Testis (tissue), 3 donors: ENCODE results near the gene MSLN. TPM values are rescaled to one million over a fixed set of nuclear protein-coding genes. Genes with fewer than 3 reads are reported as not detected.

Experiments used
- DNase-seq: peaks from one replicate; pipeline ENCODE4 v3.0.0-alpha.2; 2019
- H3K27ac ChIP-seq, 2 donors: fragments of 200-600 bp; sonication (generic); one replicate each; pipeline ENCODE4 v1.5.1; 2019
- H3K27me3 ChIP-seq: fragments of 200-600 bp; sonication (generic); one replicate; pipeline ENCODE4 v1.5.1; 2019
- H3K36me3 ChIP-seq: fragments of 200-600 bp; sonication (generic); one replicate; pipeline ENCODE4 v1.5.1; 2017; ENCODE audit warnings: low read depth; ENCODE audit errors: missing control alignments
- H3K4me1 ChIP-seq: fragments of 200-600 bp; sonication (generic); one replicate; pipeline ENCODE4 v1.5.1; 2019
- H3K4me3 ChIP-seq, 2 donors: fragments of 200-600 bp; sonication (generic); one replicate each; pipeline ENCODE4 v1.5.1; 2017 to 2019
- H3K9me3 ChIP-seq: fragments of 200-600 bp; sonication (generic); one replicate; pipeline ENCODE4 v1.5.1; 2017
- POLR2A ChIP-seq: fragments of 450-650 bp; IDR thresholded peaks from one replicate; pipeline ENCODE4 v1.6.1; 2017; ENCODE audit warnings: antibody characterized with exemption, mild to moderate bottlenecking, moderate library complexity
- WGBS, 2 donors: methylation state at CpG; one replicate each; pipeline ENCODE4 v1.1.5; 2018; 5-methylcytosine and 5-hydroxymethylcytosine counted together
- intact Hi-C: fragments of 100-400 bp; cut with DNase I; formaldehyde crosslinking; loops from one replicate; pipeline ENCODE4 v1.15.1; 2023; ENCODE audit warnings: low total_unique reads
- polyA plus RNA-seq: library from polyadenylated mRNA; stranded (reverse); fragments of 350-450 nt; fragmentation: Illumina TruSeq; extraction: RNeasy Lipid Tissue Mini Kit (QIAGEN cat#74804); gene quantifications from one replicate; pipeline ENCODE4 v1.2.3, GENCODE V29; 2014; ENCODE audit warnings: low read depth, low replicate concordance; ENCODE audit not compliant: insufficient read depth
- total RNA-seq, 2 donors: library from RNA; depleted of rRNA; stranded (reverse); fragments of >200 nt; gene quantifications; one replicate each; pipeline ENCODE4 v1.2.3, GENCODE V29; 2016
- TF ChIP-seq, protein P1 (sequence below), 3 experiments: fragments of 450-650 bp in 2 of 3; fragments of 200-600 bp in 1 of 3; sonication (generic) in 1 of 3; IDR thresholded peaks; one replicate each; pipeline ENCODE4 v1.5.1; 2016 to 2019; ENCODE audit warnings: antibody characterized with exemption in 3 of 3, mild to moderate bottlenecking in 2 of 3, moderate library complexity in 1 of 3

Gene MSLN
- total and polyA plus RNA-seq, 3 donors from 2014 or later = 1.5 to 18.5 (median 2.8) TPM

DNA sequence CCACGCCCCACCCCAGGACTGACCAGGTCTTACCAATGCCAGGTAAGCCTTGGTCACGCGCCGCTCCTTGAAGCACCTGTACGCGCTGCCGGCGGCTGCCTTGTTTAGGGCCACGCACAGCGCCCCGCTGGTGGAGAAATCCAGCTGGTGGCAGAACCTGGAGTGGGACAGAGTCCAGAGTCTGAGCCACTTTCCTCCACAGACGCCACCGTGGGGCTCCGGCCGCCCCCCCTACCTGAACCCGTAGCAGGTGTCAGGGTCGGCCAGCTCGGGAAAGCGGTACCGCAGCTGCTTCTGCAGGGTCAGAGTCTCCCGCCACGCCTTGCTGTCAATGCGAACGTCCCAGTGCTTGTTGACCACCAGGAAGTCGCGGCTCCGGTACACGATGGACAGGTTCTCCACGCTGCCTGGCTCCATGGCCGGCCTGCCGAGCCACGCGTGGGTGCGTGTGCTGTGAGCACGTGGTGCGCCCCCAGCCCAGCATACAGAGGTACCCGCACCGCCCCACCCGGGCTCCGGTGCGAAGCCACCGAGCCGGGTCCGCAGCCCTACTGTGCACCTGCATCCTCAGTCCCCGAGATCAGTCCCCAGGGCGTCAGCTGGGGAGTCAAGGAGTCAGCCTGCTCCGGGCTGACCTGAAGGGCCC, 26.9 kb downstream of the MSLN start:
- TF ChIP-seq POLR2A = no peak
- TF ChIP-seq, protein P1, sequence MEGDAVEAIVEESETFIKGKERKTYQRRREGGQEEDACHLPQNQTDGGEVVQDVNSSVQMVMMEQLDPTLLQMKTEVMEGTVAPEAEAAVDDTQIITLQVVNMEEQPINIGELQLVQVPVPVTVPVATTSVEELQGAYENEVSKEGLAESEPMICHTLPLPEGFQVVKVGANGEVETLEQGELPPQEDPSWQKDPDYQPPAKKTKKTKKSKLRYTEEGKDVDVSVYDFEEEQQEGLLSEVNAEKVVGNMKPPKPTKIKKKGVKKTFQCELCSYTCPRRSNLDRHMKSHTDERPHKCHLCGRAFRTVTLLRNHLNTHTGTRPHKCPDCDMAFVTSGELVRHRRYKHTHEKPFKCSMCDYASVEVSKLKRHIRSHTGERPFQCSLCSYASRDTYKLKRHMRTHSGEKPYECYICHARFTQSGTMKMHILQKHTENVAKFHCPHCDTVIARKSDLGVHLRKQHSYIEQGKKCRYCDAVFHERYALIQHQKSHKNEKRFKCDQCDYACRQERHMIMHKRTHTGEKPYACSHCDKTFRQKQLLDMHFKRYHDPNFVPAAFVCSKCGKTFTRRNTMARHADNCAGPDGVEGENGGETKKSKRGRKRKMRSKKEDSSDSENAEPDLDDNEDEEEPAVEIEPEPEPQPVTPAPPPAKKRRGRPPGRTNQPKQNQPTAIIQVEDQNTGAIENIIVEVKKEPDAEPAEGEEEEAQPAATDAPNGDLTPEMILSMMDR (IDR thresholded peaks at IDR 0.05) = no peak
- WGBS, 2 donors = 50 to 60% methylated on average over 6 to 24 of the region's 47 CpGs
- Histone ChIP-seq H3K9me3 (no peaks in the 10 kb centered on the region), H3K27me3 (no peaks in the 10 kb centered on the region), H3K4me3 (peak overlapping the region; percentile 80 to 85), H3K27ac (no peak overlapping the region), H3K4me1 (peaks cover 22% of the 10 kb centered on the region), H3K36me3 (no peaks in the 10 kb centered on the region)
- DNase-seq = no peak
- intact Hi-C loops = no loop called here

DNA sequence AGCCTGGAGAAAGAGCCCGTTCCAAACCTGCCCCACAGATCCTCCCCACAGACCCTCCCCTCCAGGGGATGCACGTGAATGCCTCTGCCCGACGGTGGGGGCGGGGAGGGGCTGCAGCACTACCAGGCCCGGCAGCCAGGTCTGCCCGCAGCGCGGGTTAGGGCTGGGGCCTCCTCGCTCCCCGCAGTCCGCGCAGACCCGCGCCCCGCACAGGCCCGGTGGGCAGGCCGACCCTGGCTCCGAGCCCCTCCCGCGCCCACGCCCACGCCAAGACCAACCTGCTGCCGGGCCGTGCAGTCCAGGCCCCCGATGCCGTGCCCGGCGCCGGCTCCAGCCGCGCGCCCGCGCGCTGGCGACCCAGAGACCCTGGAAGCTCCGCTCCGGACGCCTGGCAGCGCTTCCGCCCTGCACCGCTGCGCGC, 27.5 kb downstream of the MSLN start, which contains the start of gene RPUSD1:
TSS of gene RPUSD1 (minus strand) at position 404 of the 421 bp plus-strand sequence. CDS start 644 bp downstream, outside the sequence.
- intact Hi-C loops = no loop called here
- TF ChIP-seq POLR2A = no peak

DNA sequence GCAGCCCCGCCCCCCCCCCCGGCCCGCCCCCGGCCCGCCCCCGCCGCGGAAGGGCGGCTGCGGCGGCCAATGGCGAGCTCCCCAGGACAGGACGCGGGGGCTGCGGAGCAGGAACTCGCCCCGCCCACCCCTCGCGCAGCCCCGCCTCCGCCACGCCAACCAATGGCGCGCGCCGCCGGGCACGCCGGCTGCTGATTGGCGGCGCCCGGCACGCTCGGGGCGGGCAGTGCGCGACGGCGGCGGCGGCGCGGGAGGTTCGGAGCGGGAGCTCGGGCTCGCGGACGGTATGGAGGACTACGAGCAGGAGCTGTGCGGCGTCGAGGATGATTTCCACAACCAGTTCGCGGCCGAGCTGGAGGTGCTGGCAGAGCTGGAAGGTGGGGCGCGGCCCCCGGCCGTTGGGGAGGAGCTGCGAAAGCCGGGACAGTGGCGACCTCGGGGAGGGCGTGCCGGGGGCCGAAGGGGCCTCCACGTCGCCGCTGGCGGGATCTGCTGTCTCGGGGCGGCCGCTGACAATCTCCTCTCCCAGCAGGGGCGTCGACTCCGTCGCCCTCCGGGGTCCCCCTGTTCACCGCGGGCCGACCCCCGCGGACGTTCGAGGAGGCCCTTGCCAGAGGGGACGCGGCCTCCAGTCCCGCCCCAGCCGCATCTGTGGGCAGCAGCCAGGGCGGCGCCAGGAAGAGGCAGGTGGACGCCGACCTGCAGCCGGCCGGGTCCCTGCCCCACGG, 28.0 kb downstream of the MSLN start, which contains the start of gene CHTF18:
TSS of gene CHTF18 (plus strand) at position 222 of the 728 bp plus-strand sequence. CDS start at position 287, 65 bp downstream.
- intact Hi-C loops = no loop called here
- peak; percentile 93 for DNase-seq
- H3K27me3 ChIP-seq = no peaks in the 10 kb centered on the region
- 2 to 4% methylated on average over 5 to 44 of the region's 97 CpGs for WGBS, 2 donors
- no peaks in the 10 kb centered on the region for H3K9me3 ChIP-seq
- TF ChIP-seq, protein P1 (IDR thresholded peaks at IDR 0.05) = no peak
- TF ChIP-seq POLR2A = no peak
- H3K4me3 ChIP-seq = peak within 1 kb of the TSS; percentile 80 to 85
- H3K4me1 ChIP-seq = peaks cover 21% of the 10 kb centered on the region
- no peak within 1 kb of the TSS for H3K27ac ChIP-seq
- H3K36me3 ChIP-seq = no peaks in the 10 kb centered on the region

More for the DNA sequence above, 27.5 kb downstream of the MSLN start, which contains the start of gene RPUSD1:
- no peaks in the 10 kb centered on the region for H3K9me3 ChIP-seq
- H3K27ac ChIP-seq = no peak within 1 kb of the TSS
- peaks cover 22% of the 10 kb centered on the region for H3K4me1 ChIP-seq
- H3K27me3 ChIP-seq = no peaks in the 10 kb centered on the region
- 0% methylated on average over 19 of the region's 45 CpGs; no CpG with 5 or more reads in 1 of the 2 donors for WGBS, 2 donors
- DNase-seq = no peak
- peak within 1 kb of the TSS; percentile 80 to 85 for H3K4me3 ChIP-seq
- no peaks in the 10 kb centered on the region for H3K36me3 ChIP-seq

DNA sequence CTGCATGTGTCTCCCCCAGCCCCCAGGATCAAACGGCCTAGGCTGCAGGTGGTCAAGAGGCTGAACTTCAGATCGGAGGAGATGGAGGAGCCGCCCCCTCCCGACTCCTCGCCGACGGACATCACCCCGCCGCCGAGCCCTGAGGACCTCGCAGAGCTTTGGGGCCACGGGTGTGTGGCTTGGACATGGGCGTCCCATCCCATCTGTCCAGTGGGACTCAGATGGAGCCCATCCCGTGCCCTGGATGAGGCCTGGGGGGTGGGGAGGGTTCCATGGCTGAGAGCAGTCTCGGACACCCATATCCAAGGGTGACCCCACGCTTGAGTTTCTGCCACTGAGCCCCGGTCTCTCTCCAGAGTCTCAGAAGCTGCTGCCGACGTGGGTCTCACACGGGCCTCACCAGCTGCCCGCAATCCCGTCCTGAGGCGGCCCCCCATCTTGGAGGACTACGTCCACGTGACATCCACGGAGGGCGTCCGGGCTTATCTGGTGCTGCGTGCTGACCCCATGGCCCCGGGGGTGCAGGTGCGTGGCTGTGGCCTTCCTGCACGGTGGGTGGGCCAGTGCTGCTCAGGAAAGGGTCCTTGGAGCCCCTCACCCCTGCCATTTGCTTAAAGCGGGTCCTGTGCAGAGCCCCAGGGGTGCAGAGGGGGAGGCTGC, 28.8 kb downstream of the MSLN start:
- WGBS, 2 donors = 61 to 90% methylated on average over 2 to 23 of the region's 33 CpGs

More for the DNA sequence above, 28.8 kb downstream of the MSLN start:
- H3K4me1 ChIP-seq = peaks cover 16% of the 10 kb centered on the region
- no peaks in the 10 kb centered on the region for H3K27me3 ChIP-seq
- H3K4me3 ChIP-seq = peak overlapping the region; percentile 68 to 85
- no peak overlapping the region for H3K27ac ChIP-seq
- DNase-seq = no peak
- no peaks in the 10 kb centered on the region for H3K9me3 ChIP-seq
- intact Hi-C loops = no loop called here
- no peak for TF ChIP-seq POLR2A
- TF ChIP-seq, protein P1 (IDR thresholded peaks at IDR 0.05) = no peak
- no peaks in the 10 kb centered on the region for H3K36me3 ChIP-seq
